T-helper 1 cell treated with Interleukin-12 subunit alpha and Interleukin-12 subunit beta and Interleukin-4 antibody, amounts not matched to agents 30 μg/mL and 1 μg/mL, for 36 hours (primary cell): ENCODE data around the gene DAO.

Experiments
- H3K27ac Mint-ChIP-seq: one replicate; pipeline ENCODE4 v1.8.0; 2021; ENCODE audit warnings: mild to moderate bottlenecking, mixed read lengths
- H3K27me3 Mint-ChIP-seq: one replicate; pipeline ENCODE4 v1.8.0; 2021; ENCODE audit warnings: low read depth, mixed read lengths
- H3K36me3 Mint-ChIP-seq: one replicate; pipeline ENCODE4 v1.8.0; 2021; ENCODE audit warnings: low read depth, mixed read lengths
- H3K4me1 Mint-ChIP-seq: one replicate; pipeline ENCODE4 v1.8.0; 2021; ENCODE audit warnings: low read depth, mixed read lengths
- H3K4me3 Mint-ChIP-seq: one replicate; pipeline ENCODE4 v1.8.0; 2021; ENCODE audit warnings: mild to moderate bottlenecking, moderate library complexity, mixed read lengths
- H3K9me3 Mint-ChIP-seq: one replicate; pipeline ENCODE4 v1.8.0; 2021; ENCODE audit warnings: mixed read lengths

The DAO gene

DNA sequence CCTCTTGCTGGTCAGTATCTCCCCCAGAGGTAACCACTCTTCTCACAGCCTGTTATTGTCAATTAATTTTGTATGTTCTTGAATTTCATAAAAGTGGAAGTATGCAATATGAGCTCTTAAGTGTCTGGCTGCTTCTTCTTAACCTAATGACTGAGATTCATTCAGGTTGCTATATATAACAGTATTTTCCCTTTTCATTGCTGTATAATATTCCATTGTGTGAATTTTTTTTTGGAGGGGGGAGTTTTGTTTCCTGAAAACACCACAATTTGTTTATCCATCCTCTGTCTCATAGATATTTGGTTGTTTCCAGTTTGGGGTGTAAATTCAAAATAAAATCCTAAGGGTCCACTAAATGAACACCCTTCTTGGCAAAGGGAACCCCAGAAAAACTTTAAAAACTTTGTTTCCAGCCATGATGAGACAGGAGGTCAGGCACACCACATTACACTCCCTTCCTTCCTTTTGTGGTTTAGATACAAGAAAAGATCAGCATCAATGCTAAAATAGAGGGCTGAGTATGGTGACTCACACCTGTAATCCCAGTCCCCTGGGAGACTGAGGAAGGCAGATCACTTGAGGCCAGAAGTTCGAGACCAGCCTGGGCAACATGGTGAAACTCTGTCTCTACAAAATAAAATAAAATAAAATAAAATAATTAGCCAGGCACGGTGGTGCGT, 4.1 kb upstream of the DAO start:
- Mint-ChIP-seq H3K36me3 (no peaks in the 10 kb centered on the region), H3K4me3 (no peak overlapping the region), H3K4me1 (peaks cover 8% of the 10 kb centered on the region), H3K9me3 (peaks cover 7% of the 10 kb centered on the region), H3K27ac (no peak overlapping the region), H3K27me3 (no peaks in the 10 kb centered on the region)

DNA sequence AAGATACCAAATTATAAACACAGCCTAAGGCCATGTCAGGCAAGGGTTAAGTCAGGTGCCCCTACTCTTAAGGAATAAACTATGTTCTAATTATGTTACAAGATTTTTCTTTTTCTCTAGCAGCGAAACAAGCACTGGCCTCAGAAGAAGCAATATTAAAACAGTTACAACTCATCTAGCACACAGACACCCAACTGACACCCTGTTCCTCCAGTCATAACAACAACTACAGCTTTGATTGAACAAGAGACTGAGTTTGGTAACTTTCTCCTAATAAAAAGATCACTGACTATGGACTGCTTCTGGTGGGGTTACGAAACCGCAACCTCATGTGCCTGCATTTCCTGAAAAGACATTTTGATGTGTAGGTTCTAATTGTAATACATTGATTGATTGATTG, 3.3 kb upstream of the DAO start:
- Mint-ChIP-seq H3K36me3 (no peaks in the 10 kb centered on the region), H3K9me3 (peaks cover 7% of the 10 kb centered on the region), H3K4me3 (no peak overlapping the region), H3K4me1 (peaks cover 6% of the 10 kb centered on the region), H3K27ac (no peak overlapping the region), H3K27me3 (no peaks in the 10 kb centered on the region)

DNA sequence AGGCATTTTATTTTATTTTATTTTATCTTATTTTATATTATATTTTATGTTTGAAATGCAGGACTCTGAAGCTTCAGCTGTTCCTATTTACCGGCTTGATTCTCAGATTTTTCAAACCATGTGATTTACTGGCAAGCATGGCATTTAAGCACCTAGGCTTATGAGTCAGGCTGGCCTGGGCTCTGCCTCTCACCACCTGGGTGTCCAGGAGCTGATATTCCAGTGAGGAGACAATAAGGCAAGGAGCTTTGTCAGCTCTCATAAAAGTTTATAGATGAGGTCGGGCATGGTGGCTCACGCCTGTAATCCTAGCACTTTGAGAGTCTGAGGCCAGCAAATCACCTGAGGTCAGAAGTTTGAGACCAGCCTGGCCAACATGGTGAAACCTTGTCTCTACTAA, 2.1 kb downstream of the DAO start:
- no peaks in the 10 kb centered on the region for H3K9me3 Mint-ChIP-seq
- no peaks in the 10 kb centered on the region for H3K36me3 Mint-ChIP-seq
- peaks cover 3% of the 10 kb centered on the region for H3K4me1 Mint-ChIP-seq
- peaks cover 3% of the 10 kb centered on the region for H3K27me3 Mint-ChIP-seq
- no peak overlapping the region for H3K4me3 Mint-ChIP-seq
- no peak overlapping the region for H3K27ac Mint-ChIP-seq

DNA sequence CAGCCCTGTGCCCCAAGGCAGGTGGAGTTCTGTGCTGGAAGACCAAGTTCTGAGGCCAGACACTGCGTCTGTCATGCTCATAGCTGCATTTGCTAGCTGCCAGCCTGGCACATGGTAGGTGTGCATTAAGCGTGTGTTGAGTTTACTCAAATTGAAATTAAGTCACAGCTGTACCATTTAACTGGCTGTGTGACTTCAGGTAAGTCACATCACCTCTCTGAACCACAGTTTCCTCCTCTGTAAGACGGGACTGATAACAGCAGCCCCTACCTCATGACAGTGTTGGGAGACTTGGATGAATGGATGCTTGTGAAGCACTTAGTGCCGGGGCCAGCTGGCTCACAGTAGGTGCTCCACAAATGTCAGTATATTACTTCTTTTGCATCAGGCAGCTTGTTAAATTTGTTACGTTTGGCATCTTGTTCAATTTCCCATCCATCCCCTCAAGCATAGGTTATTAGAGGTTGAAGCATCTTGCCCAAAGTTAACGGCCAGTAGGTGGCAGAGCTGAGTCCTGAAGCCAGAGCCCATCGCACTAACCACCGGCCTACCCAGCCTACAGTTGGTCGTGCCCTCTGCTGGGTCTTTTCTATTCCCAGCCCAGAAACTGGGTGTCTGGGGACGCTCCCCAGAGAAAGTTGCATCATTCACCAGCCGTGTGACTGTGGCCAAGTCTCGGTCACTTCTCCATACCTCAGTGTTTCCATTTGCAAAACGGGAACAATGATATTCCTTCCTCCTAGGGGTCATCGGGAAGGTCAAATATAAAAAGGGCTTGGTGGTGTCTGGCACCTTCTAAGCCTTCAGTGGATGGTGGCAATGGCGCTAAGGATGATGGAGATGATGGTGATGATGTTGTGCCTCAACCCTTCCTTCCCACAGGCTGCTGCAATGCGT, 4.5 kb downstream of the DAO start:
- Mint-ChIP-seq H3K27me3 (peaks cover 3% of the 10 kb centered on the region), H3K36me3 (no peaks in the 10 kb centered on the region), H3K4me3 (no peak overlapping the region), H3K9me3 (no peaks in the 10 kb centered on the region), H3K4me1 (peaks cover 3% of the 10 kb centered on the region), H3K27ac (no peak overlapping the region)

DNA sequence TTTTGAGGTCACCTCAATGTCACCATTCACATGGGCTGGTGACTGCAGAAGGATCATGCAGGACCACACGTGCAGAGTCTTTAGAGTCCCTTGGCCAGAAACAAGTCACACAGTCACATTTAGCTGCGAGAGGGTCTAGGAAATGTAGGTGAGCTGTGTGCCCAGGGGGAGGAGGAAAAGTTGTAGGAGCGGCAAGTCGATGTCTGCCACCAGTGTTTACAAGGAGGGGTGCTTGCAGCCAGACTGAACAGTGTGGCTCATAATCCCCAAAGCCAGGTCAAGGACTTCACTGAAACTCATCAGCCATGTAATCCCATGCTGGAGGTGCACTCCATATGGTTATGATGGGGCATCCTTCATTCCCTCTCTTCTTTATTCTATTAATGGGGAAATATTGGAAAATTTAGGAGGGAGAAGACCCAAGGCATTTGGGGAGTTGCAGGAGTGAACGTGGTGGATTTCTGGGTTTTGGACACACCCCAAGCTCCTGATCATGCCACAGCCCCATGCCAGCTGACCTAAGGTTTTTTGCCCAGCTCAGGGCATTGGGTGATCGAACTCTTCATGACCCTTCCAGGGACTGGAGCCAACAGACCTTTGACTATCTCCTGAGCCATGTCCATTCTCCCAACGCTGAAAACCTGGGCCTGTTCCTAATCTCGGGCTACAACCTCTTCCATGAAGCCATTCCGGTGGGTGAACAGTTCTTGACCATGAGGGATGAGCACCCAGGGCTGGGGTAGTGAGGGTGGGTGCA, 7.2 kb downstream of the DAO start:
- H3K4me3 Mint-ChIP-seq = no peak overlapping the region
- peaks cover 9% of the 10 kb centered on the region for H3K9me3 Mint-ChIP-seq
- no peaks in the 10 kb centered on the region for H3K36me3 Mint-ChIP-seq
- peaks cover 3% of the 10 kb centered on the region for H3K4me1 Mint-ChIP-seq
- H3K27me3 Mint-ChIP-seq = peaks cover 8% of the 10 kb centered on the region
- H3K27ac Mint-ChIP-seq = no peak overlapping the region

DNA sequence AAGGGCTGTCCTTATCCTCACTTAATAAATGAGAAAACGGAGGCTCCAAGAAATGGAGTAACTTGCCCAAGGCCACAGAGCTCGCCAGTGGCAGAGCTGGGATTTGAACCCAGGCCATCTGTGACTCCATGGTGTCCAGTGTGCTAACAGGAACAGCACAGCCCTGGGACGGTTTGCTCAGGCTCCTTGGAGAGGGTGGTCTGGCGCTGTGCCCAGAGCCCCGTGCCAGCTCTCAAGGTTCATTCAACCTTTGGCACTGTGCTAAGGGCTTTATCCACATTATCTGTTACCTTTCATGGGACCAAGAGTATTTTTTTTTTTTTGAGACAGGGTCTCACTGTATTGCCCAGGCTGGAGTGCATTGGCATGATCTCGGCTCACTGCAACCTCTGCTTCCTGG, 8.1 kb downstream of the DAO start:
- peaks cover 8% of the 10 kb centered on the region for H3K27me3 Mint-ChIP-seq
- peaks cover 9% of the 10 kb centered on the region for H3K9me3 Mint-ChIP-seq
- H3K27ac Mint-ChIP-seq = no peak overlapping the region
- H3K4me3 Mint-ChIP-seq = no peak overlapping the region
- H3K4me1 Mint-ChIP-seq = peaks cover 3% of the 10 kb centered on the region
- H3K36me3 Mint-ChIP-seq = no peaks in the 10 kb centered on the region

DNA sequence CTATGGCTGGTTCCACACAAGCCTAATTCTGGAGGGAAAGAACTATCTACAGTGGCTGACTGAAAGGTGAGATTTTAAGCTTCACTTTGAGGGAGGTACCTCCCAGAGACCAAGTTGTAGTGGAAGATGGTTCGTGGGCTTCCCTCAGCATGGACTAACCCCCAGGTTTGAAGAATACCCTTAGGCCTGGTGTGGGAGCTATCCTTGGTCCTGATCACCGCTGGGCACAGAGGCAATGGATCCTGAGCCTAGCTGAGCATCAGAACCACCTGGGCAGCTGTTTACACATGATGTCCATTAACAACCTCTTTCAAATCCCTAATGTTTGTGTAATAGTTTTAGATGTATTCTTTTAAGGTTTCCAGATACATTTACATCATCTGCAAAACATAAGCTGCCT, 10.3 kb downstream of the DAO start:
- H3K27ac Mint-ChIP-seq = no peak overlapping the region
- peaks cover 8% of the 10 kb centered on the region for H3K27me3 Mint-ChIP-seq
- peaks cover 11% of the 10 kb centered on the region for H3K9me3 Mint-ChIP-seq
- H3K4me3 Mint-ChIP-seq = no peak overlapping the region
- no peaks in the 10 kb centered on the region for H3K4me1 Mint-ChIP-seq
- H3K36me3 Mint-ChIP-seq = no peaks in the 10 kb centered on the region

DNA sequence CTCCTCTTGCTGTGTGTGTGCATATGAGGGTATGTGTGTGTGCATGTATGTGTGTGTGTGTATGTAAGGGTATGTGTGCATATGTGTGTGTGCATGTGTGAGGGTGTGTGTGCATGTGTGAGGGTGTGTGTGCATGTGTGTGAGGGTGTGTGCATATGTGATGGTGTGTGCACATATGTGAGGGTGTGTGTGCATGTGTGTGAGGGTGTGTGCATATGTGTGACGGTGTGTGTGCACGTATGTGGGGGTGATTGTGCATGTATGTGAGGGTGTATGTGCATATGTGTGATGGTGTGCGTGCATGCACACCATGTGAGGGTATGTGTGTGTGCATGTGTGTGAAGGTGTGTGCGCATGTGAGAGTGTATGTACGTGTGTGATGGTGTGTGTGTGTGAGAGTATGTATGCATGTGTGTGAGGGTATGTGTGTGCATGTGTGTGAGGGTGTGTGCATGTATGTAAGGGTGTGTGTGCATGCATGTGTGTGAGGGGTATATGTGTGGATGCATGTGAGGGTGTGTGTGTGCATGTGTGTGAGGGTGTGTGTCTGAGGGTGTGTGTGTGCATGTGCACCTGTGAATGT, 15.4 kb downstream of the DAO start:
- no peaks in the 10 kb centered on the region for H3K4me1 Mint-ChIP-seq
- no peak overlapping the region for H3K4me3 Mint-ChIP-seq
- H3K36me3 Mint-ChIP-seq = no peaks in the 10 kb centered on the region
- no peak overlapping the region for H3K27ac Mint-ChIP-seq
- H3K9me3 Mint-ChIP-seq = peaks cover 9% of the 10 kb centered on the region
- peaks cover 7% of the 10 kb centered on the region for H3K27me3 Mint-ChIP-seq

DNA sequence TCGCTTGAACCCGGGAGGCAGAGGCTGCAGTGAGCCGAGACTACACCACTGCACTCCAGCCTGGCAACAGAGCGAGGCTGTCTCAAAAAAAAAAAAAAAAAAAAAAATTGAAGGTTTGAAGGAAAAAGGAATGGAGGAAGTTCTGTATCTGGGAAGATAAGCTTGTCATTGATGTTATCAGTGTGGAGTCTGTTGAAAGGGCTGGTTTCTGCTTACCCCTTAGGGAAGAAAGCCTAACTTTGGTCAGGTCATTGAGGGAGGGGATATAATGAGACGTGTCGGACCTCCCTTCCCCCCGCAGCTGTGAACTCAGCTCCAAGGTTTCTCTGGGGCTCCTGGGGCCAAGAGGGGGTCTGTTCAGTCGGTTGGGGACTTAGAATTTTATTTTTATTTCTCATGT, 16.4 kb downstream of the DAO start:
- Mint-ChIP-seq H3K36me3 (no peaks in the 10 kb centered on the region), H3K9me3 (peaks cover 5% of the 10 kb centered on the region), H3K27me3 (peaks cover 3% of the 10 kb centered on the region), H3K4me1 (no peaks in the 10 kb centered on the region), H3K27ac (no peak overlapping the region), H3K4me3 (no peak overlapping the region)

DNA sequence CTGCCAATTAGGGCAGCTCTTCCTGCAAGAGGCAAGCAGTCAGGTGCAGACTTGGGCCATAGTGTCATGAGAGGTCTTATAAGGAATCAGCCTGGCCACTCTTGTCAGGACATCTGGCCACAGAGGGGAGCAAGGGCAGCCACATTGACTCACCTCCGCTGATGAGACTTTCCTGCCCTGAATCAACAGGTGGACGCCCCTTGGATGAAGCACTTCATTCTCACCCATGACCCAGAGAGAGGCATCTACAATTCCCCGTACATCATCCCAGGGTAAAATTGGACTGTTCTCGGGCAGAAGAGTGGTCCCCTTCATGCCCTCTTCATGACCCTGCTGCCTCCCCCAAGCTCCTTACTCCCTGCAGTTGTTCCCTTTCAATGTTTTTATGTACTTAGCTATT, 16.9 kb downstream of the DAO start:
- Mint-ChIP-seq H3K9me3 (peaks cover 5% of the 10 kb centered on the region), H3K4me3 (no peak overlapping the region), H3K4me1 (no peaks in the 10 kb centered on the region), H3K27me3 (peaks cover 3% of the 10 kb centered on the region), H3K27ac (no peak overlapping the region), H3K36me3 (no peaks in the 10 kb centered on the region)

DNA sequence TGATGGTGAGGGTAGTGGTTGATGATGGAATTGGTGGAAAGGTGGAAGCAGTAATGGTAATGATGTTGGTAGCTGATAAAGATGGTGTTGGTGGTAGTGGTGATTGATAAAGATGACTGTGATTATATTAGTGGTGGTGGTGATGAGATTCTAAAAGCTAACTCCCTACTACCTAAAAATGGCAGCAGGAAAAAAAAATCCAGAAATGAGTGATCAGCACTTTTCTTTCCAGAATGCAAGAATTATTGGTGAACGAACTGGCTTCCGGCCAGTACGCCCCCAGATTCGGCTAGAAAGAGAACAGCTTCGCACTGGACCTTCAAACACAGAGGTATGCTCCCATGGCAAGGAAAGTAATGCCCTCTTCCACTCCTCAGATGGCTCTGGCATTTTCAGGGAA, 19.3 kb downstream of the DAO start:
- no peaks in the 10 kb centered on the region for H3K4me1 Mint-ChIP-seq
- peaks cover 5% of the 10 kb centered on the region for H3K9me3 Mint-ChIP-seq
- H3K27me3 Mint-ChIP-seq = peaks cover 3% of the 10 kb centered on the region
- no peak overlapping the region for H3K27ac Mint-ChIP-seq
- no peaks in the 10 kb centered on the region for H3K36me3 Mint-ChIP-seq
- H3K4me3 Mint-ChIP-seq = no peak overlapping the region

DNA sequence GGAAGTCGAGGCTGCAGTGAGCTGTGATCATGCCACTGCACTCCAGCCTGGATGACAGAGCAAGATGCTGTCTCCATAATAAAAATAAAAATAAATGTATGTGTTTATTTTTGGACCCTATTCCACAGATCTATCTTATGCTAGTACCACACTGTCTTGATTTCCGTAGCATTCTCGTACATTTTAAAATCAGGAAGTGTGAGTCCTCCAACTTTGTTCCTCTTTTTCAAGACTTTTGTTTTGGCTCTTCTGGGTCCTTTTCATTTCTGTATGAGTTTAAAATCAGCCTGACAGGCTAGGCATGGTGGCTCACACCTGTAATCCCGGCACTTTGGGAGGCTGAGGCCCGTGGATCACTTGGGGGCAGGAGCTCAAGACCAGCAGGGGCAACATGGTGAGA, 25.8 kb downstream of the DAO start:
- Mint-ChIP-seq H3K36me3 (no peaks in the 10 kb centered on the region), H3K9me3 (no peaks in the 10 kb centered on the region), H3K27me3 (peaks cover 8% of the 10 kb centered on the region), H3K4me1 (no peaks in the 10 kb centered on the region), H3K27ac (no peak overlapping the region), H3K4me3 (no peak overlapping the region)

DNA sequence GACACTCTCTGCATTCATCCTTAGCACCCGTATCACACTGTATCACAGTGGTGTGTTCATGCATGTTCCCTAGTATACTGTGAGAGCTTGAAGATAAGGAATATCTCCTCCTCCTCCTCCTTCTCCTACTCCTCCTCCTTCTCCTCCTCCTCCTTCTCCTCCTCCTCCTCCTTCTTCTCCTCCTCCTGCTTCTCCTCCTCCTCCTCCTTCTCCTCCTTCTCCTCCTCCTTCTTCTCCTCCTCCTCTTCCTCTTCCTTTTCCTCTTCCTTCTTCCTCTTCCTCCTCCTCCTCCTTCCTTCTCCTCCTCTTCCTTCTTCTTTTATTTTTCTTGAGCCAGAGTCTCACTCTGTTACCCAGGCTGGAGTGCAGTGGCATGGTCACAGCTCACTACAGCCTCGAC, 27.1 kb downstream of the DAO start:
- Mint-ChIP-seq H3K4me3 (no peak overlapping the region), H3K27ac (no peak overlapping the region), H3K4me1 (no peaks in the 10 kb centered on the region), H3K9me3 (no peaks in the 10 kb centered on the region), H3K36me3 (no peaks in the 10 kb centered on the region), H3K27me3 (peaks cover 8% of the 10 kb centered on the region)

DNA sequence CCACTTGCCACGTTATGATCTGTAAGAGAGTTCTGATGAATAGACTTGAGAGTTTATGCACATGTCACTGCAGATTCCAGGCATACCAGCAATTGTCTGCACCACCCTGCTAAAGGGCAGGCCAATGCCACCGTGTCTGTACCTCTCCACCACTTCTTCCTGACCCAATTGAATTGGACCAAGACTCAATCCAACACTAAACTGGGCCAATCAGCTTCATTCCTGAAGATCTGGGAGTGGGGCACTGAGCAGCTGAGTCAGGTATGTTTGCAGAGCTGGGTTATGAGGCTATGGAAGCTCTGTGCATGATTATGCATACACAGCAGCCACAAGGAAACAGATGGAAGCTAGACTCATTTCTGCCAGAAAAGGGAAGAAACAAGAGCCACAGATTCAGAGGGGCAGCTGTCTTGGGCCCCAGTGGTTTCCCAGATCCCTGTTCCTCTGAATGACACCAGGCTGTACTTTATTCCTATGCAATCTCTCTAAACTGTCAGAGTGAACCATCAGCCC, 28.0 kb downstream of the DAO start:
- Mint-ChIP-seq H3K27me3 (peaks cover 8% of the 10 kb centered on the region), H3K4me1 (no peaks in the 10 kb centered on the region), H3K27ac (no peak overlapping the region), H3K4me3 (no peak overlapping the region), H3K36me3 (no peaks in the 10 kb centered on the region), H3K9me3 (no peaks in the 10 kb centered on the region)
